PFSK-1 (cell line): ENCODE measurements around the gene STK39.

Experiments used
- FOXP2 ChIP-seq: optimal IDR thresholded peaks from 2 replicates; pipeline ENCODE3; 2011; ENCODE audit warnings: borderline replicate concordance, control low read depth, inconsistent platforms; ENCODE audit not compliant: insufficient read depth; ENCODE audit errors: extremely low read length, extremely low read depth
- POLR2AphosphoS5 ChIP-seq: IDR thresholded peaks from 2 replicates; pipeline ENCODE4 v1.6.1; 2012; ENCODE audit warnings: low read depth, mild to moderate bottlenecking, control low read depth, low read length, moderate library complexity
- REST ChIP-seq, 2 experiments: IDR thresholded peaks; 2 replicates each; pipeline versions ENCODE4 v1.6.1 to v1.8.0; 2011 to 2012; ENCODE audit warnings: low read depth in 2 of 2, low read length in 2 of 2, control low read depth in 1 of 2, inconsistent platforms in 1 of 2, mild to moderate bottlenecking in 1 of 2, moderate library complexity in 1 of 2; ENCODE audit not compliant: insufficient read depth in 1 of 2
- SIN3A ChIP-seq: IDR thresholded peaks from 2 replicates; pipeline ENCODE4 v1.6.1; 2012; ENCODE audit warnings: mild to moderate bottlenecking, low read length, moderate library complexity, borderline replicate concordance; ENCODE audit not compliant: insufficient read depth
- TAF1 ChIP-seq: IDR thresholded peaks from 2 replicates; pipeline ENCODE4 v1.6.1; 2012; ENCODE audit warnings: low read length, control low read depth, borderline replicate concordance; ENCODE audit not compliant: insufficient read depth

Gene STK39

GRCh38 chr2:168216351-168217005 lies 30.9 kb downstream of the STK39 start:
- no peak for TF ChIP-seq REST (IDR thresholded peaks at IDR 0.05; ENCODE audit: insufficient read depth in 1 of 2, low read depth in 2 of 2, low read length in 2 of 2)
- TF ChIP-seq POLR2AphosphoS5, result no peak
- no peak for TF ChIP-seq FOXP2
- no peak for TF ChIP-seq TAF1
- no peak for TF ChIP-seq SIN3A

GRCh38 chr2:168215813-168216212 lies 31.6 kb downstream of the STK39 start:
- no peak for TF ChIP-seq POLR2AphosphoS5
- no peak for TF ChIP-seq TAF1

- no peak for TF ChIP-seq FOXP2
- no peak for TF ChIP-seq REST (IDR thresholded peaks at IDR 0.05; ENCODE audit: insufficient read depth in 1 of 2, low read depth in 2 of 2, low read length in 2 of 2)
- no peak for TF ChIP-seq SIN3A
- no peak for TF ChIP-seq TAF1
- TF ChIP-seq POLR2AphosphoS5, result no peak
Measured at GRCh38 chr2:168212866-168213265, 34.5 kb downstream of the STK39 start.

- TF ChIP-seq REST (IDR thresholded peaks at IDR 0.05; ENCODE audit: insufficient read depth in 1 of 2, low read depth in 2 of 2, low read length in 2 of 2), result no peak
- TF ChIP-seq FOXP2, result no peak
- no peak for TF ChIP-seq TAF1
- no peak for TF ChIP-seq POLR2AphosphoS5
- no peak for TF ChIP-seq SIN3A
Measured at GRCh38 chr2:168212167-168212566, 35.2 kb downstream of the STK39 start.

GRCh38 chr2:168211664-168212163 lies 35.7 kb downstream of the STK39 start:
- no peak for TF ChIP-seq TAF1
- TF ChIP-seq SIN3A, result no peak
- TF ChIP-seq FOXP2, result no peak
- TF ChIP-seq POLR2AphosphoS5, result no peak
- TF ChIP-seq REST (IDR thresholded peaks at IDR 0.05; ENCODE audit: insufficient read depth in 1 of 2, low read depth in 2 of 2, low read length in 2 of 2), result no peak
